Skin epidermis (tissue), 12 donors: ENCODE data around the gene TGFBR1.

Source experiments
- H3K27ac ChIP-seq, 21 experiments: fragments of 200-600 bp; sonication (generic) in 11 of 21; one replicate each; pipeline ENCODE4 v1.5.0; 2020; ENCODE audit warnings: mild to moderate bottlenecking in 3 of 21, inconsistent platforms in 2 of 21, moderate library complexity in 2 of 21
- H3K4me3 ChIP-seq, 7 experiments: fragments of 200-600 bp; sonication (generic) in 2 of 7; one replicate each; pipeline ENCODE4 v1.5.0; 2020; ENCODE audit warnings: inconsistent platforms in 2 of 7, mild to moderate bottlenecking in 2 of 7, moderate library complexity in 1 of 7

The TGFBR1 gene

GRCh38 chr9:99154356-99154755 is 49.4 kb downstream of the TGFBR1 start:
- Histone ChIP-seq H3K27ac (no peak overlapping the region), H3K4me3 (no peak overlapping the region)

GRCh38 chr9:99155736-99156135 is 50.8 kb downstream of the TGFBR1 start:
- no peak overlapping the region for H3K4me3 ChIP-seq
- no peak overlapping the region for H3K27ac ChIP-seq

- H3K4me3 ChIP-seq = no peak overlapping the region
- no peak overlapping the region for H3K27ac ChIP-seq
Measured at GRCh38 chr9:99158629-99159028, 53.7 kb downstream of the TGFBR1 start.

DNA sequence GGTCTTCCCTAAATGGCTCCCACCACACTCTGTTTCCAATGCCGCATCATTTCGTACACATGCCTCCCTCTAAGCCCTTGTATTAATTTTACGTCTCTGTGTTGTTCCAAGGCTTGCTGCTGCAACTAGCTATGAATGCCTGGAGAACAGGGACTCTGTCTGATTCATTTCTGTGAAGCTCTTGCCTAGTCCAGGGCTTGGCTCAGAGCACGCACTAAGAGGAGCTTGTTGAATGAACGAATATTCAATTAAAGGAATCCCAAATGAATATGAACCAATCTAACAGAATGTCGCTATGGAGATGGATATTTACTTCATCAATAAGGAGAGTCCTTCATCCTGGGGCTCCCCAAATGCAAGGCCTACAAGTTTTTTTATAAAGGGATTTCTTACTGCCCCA is 55.3 kb downstream of the TGFBR1 start:
- no peak overlapping the region for H3K27ac ChIP-seq

GRCh38 chr9:99162759-99163364 is 57.9 kb downstream of the TGFBR1 start:
- no peak overlapping the region for H3K4me3 ChIP-seq
- no peak overlapping the region for H3K27ac ChIP-seq

More for the DNA sequence above, 55.3 kb downstream of the TGFBR1 start:
- H3K4me3 ChIP-seq = no peak overlapping the region

DNA sequence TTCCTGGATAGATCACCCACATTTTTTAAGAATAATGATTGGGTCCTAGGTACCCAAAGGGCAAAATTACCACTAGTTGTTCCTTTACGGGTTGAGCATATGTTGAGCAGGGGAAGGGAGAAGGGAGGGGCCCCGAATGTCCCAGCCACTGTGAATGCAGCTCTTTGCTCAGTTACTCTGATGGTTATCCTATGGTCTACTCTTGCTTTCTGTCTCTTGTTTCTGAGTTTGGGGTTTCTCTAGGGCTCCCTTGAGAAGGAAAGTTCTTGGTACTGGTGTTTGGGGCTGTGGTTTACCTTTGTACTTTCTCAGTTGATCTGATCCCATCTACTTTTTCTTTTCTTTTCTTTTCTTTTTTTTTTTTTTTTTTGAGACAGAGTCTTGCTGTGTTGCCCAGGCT is 61.2 kb downstream of the TGFBR1 start:
- H3K4me3 ChIP-seq = no peak overlapping the region
- no peak overlapping the region for H3K27ac ChIP-seq

DNA sequence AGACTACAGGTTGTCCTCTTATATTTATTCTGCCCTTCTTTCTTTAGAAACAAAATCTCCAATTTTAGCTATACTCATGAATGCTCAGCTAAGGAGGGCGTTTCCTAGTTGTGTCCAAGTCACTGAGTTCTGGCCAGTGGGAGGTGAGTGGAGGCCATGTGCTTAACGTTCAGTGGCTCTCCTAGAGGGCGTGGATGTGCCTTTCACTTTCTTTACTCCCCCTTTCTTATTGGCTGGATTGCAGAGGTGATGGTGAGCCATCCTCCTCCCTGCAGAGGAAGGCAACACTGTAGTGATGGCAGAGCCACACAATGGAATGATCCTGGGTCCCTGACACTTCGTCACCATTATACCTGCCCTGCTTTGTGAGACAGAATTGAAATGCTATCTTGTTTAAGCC is 62.2 kb downstream of the TGFBR1 start:
- Histone ChIP-seq H3K27ac (no peak overlapping the region), H3K4me3 (no peak overlapping the region)

GRCh38 chr9:99167694-99168093 is 62.8 kb downstream of the TGFBR1 start:
- H3K27ac ChIP-seq = no peak overlapping the region

GRCh38 chr9:99169086-99169485 is 64.2 kb downstream of the TGFBR1 start:
- H3K4me3 ChIP-seq = no peak overlapping the region
- H3K27ac ChIP-seq = no peak overlapping the region

More at GRCh38 chr9:99167694-99168093, 62.8 kb downstream of the TGFBR1 start:
- H3K4me3 ChIP-seq = no peak overlapping the region

GRCh38 chr9:99169982-99170761 is 65.3 kb downstream of the TGFBR1 start:
- Histone ChIP-seq H3K27ac (no peak overlapping the region), H3K4me3 (no peak overlapping the region)

DNA sequence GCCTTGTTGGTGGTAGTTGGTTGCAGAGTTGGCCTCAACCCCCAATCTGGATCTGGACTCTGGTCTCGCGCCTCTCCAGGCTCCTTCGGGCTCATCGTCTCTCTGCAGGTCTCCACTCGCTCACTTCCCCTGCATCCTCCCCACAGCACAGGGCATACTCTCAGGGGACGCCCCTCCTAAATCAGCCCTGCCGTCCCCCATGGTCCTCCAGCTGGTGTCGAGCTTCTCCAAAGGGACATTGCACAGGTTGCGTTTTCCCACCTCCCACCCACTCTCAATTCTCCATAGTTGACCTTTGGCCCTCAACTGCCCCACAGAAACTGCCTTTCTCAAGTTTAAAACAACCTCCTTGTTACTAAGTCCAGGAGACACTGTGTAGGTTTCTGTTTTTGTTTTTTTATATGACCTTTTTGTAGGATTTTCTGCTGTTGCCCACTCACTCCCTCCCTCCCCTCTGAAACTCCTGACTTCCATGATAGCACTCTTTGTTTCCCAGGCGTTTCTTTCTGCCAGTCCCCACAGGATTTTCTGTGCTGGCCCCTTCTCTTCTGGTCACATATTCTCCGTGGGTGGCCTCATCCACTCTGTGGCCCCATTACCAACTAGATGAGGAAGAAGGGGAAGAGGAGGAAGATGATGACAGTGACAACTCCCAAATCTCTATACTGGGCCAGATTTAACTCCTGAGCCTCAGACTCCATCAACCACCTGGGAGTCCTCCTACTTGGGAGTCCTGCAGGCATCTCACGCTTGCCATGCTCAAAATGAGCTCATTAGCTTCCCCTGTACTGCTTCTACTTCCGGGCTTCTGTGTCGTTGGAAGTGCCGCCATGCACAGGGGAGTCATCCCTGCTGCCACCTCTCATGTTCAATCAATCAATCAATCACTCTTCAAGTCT is 66.6 kb downstream of the TGFBR1 start:
- no peak overlapping the region for H3K27ac ChIP-seq

GRCh38 chr9:99172124-99173091 is 67.5 kb downstream of the TGFBR1 start:
- H3K27ac ChIP-seq = no peak overlapping the region
- H3K4me3 ChIP-seq = no peak overlapping the region

More for the DNA sequence above, 66.6 kb downstream of the TGFBR1 start:
- H3K4me3 ChIP-seq = no peak overlapping the region

- H3K4me3 ChIP-seq = no peak overlapping the region
- no peak overlapping the region for H3K27ac ChIP-seq
Measured at GRCh38 chr9:99173570-99174504, 68.9 kb downstream of the TGFBR1 start.

DNA sequence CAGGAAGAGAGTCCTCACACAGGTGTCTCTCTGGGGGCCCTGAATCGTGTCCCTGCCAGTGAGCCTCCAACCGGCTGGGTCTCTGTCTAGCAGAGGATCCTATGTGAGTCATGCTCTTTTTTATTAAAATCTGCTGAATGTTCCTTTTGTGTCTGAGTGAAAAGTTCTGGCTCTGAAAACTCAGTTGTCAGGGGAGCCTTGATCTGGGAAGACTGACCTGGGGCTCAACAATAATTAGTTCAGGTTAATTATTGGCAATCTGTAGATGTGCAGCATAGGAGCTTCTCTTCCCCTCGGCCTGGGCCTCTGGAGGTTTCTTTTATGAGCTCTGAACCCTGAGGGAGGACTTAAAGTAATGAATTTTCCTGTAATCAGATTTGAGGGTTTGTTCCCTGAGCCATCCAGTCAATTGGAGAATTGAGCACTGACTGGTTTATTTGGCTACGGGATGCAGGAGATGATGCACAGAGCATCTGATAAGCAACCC is 71.7 kb downstream of the TGFBR1 start:
- H3K4me3 ChIP-seq = no peak overlapping the region
- H3K27ac ChIP-seq = no peak overlapping the region

DNA sequence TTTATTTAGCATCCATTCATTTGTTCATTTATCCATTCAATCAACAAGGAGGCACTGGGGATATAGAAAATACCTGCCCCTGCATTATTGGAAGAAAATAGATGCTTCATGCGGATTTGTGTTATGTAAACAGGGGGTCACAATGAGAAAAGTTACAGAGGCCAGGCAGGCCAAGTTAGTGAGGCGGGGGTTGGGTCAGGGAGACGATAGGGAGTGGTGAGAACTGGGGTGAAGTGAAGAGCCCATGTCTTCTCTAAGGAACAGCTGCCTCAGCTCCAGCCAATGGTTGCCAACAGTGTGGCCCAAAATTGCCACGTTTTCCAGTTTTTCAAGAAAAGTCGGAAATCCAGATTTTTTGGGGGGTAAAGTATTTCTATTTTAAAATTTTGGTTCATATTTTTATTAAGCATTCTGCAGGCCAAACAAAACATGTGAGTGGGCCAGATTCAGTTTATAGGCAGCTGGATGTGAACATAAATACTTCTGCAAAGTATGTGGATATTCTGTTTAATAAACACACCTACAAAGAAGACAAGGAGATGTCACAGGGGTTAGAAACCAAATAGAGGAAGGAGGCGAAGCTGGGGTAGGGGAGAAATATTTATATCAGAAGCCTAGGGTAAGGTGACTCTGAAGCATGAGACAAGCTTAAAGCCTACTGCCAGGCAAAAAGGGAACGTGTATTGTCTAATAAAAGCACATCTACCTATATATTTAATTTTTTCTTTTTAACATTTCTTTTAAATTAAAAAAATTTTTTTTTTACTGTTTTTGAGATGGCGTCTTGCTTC is 72.9 kb downstream of the TGFBR1 start:
- H3K4me3 ChIP-seq = no peak overlapping the region

GRCh38 chr9:99178912-99179872 is 74.3 kb downstream of the TGFBR1 start:
- no peak overlapping the region for H3K4me3 ChIP-seq
- no peak overlapping the region for H3K27ac ChIP-seq

More for the DNA sequence above, 72.9 kb downstream of the TGFBR1 start:
- H3K27ac ChIP-seq = no peak overlapping the region
